GM23338 (cell line): ENCODE data around the gene CES2.

ENCODE experiments used
- CREB1 ChIP-seq: fragments of 250-450 bp; sonication (Bioruptor Pico); IDR thresholded peaks from 2 replicates; pipeline ENCODE4 v1.5.0; 2020; ENCODE audit warnings: low read depth, mild to moderate bottlenecking, moderate library complexity
- EZH2 ChIP-seq: fragments of 200-600 bp; sonication (generic); IDR thresholded peaks from one replicate; pipeline ENCODE4 v1.8.0; 2017; ENCODE audit warnings: antibody characterized with exemption, mild to moderate bottlenecking, low read depth; ENCODE audit not compliant: unreplicated experiment
- EZH2phosphoT487 ChIP-seq: fragments of 200-600 bp; sonication (generic); IDR thresholded peaks from one replicate; pipeline ENCODE4 v1.8.1; 2018; ENCODE audit warnings: antibody characterized with exemption; ENCODE audit not compliant: unreplicated experiment
- JUNB ChIP-seq: IDR thresholded peaks from one replicate; pipeline ENCODE4 v1.6.1; 2016; ENCODE audit warnings: antibody characterized with exemption; ENCODE audit not compliant: unreplicated experiment
- POLR2AphosphoS5 ChIP-seq: IDR thresholded peaks from 2 replicates; pipeline ENCODE4 v1.6.1; 2016; ENCODE audit warnings: antibody characterized with exemption, low read depth
- STAT1 ChIP-seq: IDR thresholded peaks from one replicate; pipeline ENCODE4 v1.6.1; 2016; ENCODE audit warnings: antibody characterized with exemption; ENCODE audit not compliant: unreplicated experiment
- ZNF331 ChIP-seq: fragments of 250-450 bp; sonication (Bioruptor Pico); IDR thresholded peaks from 2 replicates; pipeline ENCODE4 v1.5.0; 2020; ENCODE audit warnings: low read depth, mild to moderate bottlenecking, moderate library complexity
- TF ChIP-seq, protein P1 (sequence below), 2 experiments: fragments of 200-600 bp in 1 of 2; sonication (generic) in 1 of 2; conservative IDR thresholded peaks; 2 replicates each; pipeline versions ENCODE4 v1.5.1 to v1.6.1; 2016 to 2017; ENCODE audit warnings: antibody characterized with exemption in 2 of 2, low read depth in 2 of 2, mild to moderate bottlenecking in 2 of 2, moderate library complexity in 1 of 2
- TF ChIP-seq, protein P2 (sequence below): IDR thresholded peaks from one replicate; pipeline ENCODE4 v1.6.1; 2018; ENCODE audit warnings: antibody characterized with exemption; ENCODE audit not compliant: unreplicated experiment
- TF ChIP-seq, protein P3 (sequence below): IDR thresholded peaks from 2 replicates; pipeline ENCODE4 v1.6.1; 2016; ENCODE audit warnings: antibody characterized with exemption

DNA sequence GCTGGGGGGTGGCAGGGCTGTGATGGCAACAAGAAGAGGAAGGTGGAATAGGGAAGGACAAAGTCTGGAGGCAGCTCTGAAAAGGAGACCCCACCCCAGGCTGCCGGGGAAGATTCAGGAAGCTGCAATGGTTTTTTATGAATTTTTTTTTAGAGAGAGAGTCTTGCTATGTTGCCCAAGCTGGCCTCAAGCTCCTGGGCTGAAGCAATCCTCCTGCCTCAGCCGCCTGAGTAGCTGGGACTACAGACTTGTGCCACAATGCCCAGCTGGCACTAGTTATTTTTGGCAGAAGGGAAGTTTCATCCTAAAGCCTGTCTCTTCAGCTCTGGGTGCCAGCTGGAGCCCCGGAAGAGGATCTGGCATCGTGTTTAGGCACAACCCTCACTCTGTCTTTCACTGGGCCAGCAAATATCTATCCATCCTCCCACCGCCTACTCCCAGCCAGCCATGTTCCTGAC is 24.4 kb downstream of the CES2 start:
- TF ChIP-seq, protein P1, sequence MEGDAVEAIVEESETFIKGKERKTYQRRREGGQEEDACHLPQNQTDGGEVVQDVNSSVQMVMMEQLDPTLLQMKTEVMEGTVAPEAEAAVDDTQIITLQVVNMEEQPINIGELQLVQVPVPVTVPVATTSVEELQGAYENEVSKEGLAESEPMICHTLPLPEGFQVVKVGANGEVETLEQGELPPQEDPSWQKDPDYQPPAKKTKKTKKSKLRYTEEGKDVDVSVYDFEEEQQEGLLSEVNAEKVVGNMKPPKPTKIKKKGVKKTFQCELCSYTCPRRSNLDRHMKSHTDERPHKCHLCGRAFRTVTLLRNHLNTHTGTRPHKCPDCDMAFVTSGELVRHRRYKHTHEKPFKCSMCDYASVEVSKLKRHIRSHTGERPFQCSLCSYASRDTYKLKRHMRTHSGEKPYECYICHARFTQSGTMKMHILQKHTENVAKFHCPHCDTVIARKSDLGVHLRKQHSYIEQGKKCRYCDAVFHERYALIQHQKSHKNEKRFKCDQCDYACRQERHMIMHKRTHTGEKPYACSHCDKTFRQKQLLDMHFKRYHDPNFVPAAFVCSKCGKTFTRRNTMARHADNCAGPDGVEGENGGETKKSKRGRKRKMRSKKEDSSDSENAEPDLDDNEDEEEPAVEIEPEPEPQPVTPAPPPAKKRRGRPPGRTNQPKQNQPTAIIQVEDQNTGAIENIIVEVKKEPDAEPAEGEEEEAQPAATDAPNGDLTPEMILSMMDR (conservative IDR thresholded peaks at IDR 0.05; ENCODE audit: low read depth in 2 of 2) = no peak
- TF ChIP-seq EZH2 = no peak
- TF ChIP-seq, protein P2, sequence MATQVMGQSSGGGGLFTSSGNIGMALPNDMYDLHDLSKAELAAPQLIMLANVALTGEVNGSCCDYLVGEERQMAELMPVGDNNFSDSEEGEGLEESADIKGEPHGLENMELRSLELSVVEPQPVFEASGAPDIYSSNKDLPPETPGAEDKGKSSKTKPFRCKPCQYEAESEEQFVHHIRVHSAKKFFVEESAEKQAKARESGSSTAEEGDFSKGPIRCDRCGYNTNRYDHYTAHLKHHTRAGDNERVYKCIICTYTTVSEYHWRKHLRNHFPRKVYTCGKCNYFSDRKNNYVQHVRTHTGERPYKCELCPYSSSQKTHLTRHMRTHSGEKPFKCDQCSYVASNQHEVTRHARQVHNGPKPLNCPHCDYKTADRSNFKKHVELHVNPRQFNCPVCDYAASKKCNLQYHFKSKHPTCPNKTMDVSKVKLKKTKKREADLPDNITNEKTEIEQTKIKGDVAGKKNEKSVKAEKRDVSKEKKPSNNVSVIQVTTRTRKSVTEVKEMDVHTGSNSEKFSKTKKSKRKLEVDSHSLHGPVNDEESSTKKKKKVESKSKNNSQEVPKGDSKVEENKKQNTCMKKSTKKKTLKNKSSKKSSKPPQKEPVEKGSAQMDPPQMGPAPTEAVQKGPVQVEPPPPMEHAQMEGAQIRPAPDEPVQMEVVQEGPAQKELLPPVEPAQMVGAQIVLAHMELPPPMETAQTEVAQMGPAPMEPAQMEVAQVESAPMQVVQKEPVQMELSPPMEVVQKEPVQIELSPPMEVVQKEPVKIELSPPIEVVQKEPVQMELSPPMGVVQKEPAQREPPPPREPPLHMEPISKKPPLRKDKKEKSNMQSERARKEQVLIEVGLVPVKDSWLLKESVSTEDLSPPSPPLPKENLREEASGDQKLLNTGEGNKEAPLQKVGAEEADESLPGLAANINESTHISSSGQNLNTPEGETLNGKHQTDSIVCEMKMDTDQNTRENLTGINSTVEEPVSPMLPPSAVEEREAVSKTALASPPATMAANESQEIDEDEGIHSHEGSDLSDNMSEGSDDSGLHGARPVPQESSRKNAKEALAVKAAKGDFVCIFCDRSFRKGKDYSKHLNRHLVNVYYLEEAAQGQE = no peak
- no peak for TF ChIP-seq POLR2AphosphoS5
- no peak for TF ChIP-seq CREB1 (CRISPR knock-in tag)
- TF ChIP-seq, protein P3, sequence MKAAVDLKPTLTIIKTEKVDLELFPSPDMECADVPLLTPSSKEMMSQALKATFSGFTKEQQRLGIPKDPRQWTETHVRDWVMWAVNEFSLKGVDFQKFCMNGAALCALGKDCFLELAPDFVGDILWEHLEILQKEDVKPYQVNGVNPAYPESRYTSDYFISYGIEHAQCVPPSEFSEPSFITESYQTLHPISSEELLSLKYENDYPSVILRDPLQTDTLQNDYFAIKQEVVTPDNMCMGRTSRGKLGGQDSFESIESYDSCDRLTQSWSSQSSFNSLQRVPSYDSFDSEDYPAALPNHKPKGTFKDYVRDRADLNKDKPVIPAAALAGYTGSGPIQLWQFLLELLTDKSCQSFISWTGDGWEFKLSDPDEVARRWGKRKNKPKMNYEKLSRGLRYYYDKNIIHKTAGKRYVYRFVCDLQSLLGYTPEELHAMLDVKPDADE = no peak
- no peak for TF ChIP-seq EZH2phosphoT487
- no peak for TF ChIP-seq JUNB
- no peak for TF ChIP-seq STAT1
- TF ChIP-seq ZNF331 (CRISPR knock-in tag) = no peak
